GM18517 (cell line): ENCODE results near the gene IMPG2.
"Not testable (repeated sequence)": the region's sequence is repeated elsewhere in the genome, so short reads cannot be mapped to it uniquely, and the experiment has no call there.

Experiments
- ATAC-seq: cut with Tn5 transposase; IDR thresholded peaks from one replicate; pipeline ENCODE4 v1.9.1; 2021; ENCODE audit warnings: mild to moderate bottlenecking, moderate library complexity; ENCODE audit not compliant: unreplicated experiment

Gene IMPG2

GRCh38 chr3:101320475-101320874 lies at the start of gene IMPG2:
Gene IMPG2 (minus strand): TSS chr3:101320575. CDS start chr3:101320372, 203 bp downstream.
- ATAC-seq, result no peak

DNA sequence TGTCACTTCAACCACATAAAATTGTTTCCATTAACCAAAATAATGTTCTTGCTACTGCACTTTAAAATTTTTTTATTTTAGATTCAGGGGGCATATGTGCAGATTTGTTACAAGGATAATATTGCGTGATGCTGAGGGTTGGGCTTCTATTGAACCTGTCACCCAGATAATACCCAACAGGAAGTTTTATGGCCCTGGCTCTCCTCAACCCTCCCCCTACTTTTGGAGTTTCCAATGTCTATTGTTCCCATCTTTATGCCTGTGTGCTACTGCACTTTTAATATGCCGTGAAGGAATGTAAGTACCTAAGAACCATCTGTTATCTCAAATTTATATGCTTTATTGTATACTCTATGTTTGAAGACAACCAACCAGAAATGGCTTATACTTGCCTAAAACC lies 42.0 kb upstream of the IMPG2 start:
- no peak for ATAC-seq

GRCh38 chr3:101351829-101352228 lies 31.5 kb upstream of the IMPG2 start:
- no peak for ATAC-seq

DNA sequence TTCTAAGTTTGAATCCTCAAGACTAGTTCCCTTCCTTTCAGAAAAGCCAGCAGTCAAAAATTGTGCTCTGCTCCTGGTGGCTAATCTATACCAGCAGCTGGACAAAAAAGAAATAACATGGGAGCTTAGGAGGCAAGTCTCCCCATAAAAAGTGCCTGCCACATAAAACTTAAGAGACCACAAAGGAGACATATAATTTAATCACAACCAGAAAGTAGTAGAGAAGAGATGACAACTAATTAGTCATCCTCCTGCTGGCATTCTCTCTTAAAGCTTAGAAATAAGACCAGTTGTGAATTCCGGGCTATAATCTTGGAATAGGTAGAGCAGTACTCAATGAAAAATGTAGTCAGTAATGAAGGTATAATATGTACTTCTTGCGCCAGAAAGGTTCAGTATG lies 20.2 kb upstream of the IMPG2 start:
- no peak for ATAC-seq

- ATAC-seq, result no peak
These were observed 13.5 kb upstream of the IMPG2 start for GRCh38 chr3:101333883-101334282.

GRCh38 chr3:101329016-101329673 lies 8.8 kb upstream of the IMPG2 start:
- ATAC-seq, result no peak

DNA sequence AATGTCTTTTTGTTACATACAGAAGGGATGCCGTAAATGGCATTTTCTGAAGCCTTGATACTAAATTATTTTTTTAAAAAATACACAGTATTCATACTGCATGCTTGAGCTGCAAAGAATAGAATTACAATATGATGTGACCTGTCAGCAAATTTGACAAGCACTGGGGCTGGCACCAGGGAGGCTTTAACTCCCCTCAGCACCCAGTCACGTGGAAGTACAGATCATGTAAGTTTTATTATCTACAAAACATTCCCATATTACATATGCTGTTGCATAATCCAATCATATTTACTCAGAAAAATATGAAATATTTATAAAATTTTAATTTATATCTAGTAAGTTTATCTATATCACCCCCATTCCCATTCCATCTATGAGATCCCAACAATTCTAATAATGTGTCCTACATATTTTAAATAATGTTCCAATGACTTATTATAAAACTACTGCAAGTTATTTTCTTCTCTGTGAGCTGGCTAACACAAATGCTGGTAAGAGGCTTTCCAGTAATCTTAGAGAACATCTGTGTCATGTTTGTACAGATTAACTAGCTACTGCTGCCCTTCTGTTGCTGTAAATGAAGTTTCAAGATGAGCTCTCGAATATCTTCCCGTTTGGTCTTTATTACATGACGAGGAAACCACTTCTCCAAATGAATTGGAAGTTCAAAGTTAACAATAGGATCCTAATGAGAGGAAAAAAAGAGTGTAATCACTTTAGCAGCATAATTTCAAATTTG lies 5.2 kb upstream of the IMPG2 start:
- ATAC-seq, result no peak

DNA sequence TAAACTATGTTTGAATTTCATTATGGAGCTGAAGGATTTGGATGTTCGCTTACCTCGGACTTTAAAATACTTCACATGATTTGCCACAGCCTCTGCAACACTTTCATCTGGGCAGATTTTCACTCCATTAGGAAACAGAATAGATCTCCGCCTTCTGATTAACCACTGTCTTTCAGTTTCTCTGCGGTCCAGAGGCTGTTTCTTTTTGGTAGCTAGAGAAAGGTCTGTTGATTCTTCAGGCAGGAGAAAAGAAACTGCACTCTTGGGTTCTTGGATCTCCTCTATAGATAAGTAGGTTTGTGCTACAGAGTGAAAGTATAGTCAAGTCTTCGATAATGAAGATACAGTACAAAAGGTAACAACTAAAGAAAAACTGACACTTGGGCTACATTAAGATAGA lies 844 bp downstream of the IMPG2 start:
- no peak for ATAC-seq

DNA sequence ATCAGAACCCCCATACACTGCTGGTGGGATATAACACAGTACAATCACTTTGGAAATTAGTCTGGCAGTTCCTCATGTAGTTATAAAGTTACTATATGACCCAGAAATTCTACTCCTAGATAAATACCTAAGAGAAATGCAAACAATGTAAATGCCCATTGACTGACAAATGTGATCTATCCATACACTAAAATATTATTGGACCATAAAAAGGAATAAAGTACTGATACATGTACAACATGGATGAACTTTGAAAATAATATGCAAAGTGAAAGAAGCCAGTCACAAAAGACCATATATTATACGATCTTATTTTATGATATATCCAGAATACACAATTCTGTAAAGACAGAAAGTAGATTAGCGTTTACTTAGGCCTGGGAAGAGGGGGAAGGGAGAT lies 7.8 kb downstream of the IMPG2 start:
- no peak for ATAC-seq

DNA sequence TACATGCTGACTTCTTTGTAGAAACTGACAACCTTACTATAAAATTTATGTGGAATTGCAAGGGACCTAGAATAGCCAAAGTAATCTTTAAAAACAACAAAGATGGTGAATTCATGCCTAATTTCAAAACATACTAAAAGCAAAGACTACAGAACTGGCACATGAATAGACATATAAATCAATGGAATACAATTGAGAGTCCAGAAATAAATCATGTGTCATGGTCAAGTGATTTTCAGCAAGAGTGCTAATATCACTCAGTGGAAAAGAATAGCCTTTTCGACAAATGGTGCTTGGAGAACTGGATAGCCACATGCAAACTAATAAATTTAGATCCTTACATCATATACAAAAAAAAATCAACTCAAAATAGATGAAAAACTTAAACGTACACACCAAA lies 8.7 kb downstream of the IMPG2 start:
- no peak for ATAC-seq

- ATAC-seq, result no peak
These were observed 9.4 kb downstream of the IMPG2 start for GRCh38 chr3:101310978-101311375.

DNA sequence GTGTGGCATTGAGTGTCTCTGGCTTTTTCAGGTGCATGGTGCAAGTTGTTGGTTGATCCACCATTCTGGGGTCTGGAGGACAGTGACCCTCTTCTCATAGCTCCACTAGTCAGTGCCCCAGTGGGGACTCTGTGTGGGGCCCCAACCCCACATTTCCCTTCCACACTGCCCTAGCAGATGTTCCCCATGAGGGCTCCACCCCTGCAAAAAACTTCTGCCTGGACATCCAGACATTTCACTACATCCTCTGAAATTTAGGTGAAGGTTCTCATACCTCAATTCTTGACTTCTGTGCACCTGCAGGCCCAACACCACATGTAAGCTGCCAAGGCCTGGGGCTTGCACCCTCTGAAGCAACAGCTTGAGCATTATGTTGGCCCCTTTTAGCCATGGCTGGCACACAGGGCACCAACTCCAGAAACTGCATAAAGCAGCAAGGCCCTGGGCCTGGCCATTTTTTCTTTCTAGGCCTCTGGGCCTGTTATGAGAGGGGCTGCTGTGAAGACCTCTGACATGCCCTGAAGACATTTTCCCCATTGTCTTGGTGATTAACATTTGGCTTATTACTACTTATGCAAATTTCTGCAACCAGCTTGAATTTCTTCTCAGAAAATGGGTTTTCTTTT lies 12.1 kb downstream of the IMPG2 start:
- not testable (repeated sequence) for ATAC-seq

DNA sequence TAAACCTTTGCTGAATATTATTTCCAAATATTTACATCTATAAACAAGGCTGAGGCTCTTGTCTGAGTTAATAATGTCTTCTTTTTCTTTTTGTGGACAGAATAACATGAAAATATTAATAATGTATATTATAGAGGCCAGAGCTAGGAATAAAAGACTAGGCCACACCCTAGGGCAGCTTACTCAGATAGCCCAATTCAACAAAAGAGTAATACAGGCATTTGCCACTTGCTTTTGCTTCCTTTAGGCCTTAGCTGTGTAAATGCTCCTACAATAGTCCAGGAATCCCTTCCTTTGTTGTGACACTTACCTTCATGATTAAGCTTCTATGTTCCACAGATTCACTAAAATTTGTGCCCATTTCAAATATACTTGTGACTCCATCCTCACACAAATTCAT lies 16.5 kb downstream of the IMPG2 start:
- no peak for ATAC-seq

DNA sequence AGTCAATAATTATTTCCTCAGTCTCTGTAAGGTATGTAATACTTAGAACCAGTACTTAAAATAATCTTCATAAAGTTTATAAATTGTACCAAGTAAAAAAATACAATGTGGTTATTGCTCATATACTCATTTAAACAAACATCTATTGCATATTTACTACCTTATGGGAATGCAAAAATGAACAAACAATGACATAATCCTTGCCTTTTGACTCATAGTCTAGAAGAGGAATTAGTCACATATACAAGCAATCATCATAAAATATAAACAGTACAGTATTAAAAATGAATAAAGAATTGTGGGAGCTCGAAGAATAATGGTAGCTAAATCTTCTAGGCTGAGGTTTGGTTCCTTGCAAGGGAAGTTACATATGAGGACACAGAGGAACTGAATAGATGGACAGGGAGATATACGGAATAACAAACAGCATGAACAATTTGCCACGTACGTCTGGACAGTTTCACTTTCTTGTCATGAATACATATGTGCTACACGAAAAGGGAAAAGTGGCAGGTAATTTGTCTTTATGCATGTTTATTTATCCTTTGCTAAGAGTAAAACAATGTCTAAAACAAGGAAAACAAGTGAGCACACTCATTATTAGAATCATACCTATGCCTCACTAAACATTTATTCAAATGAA lies 17.2 kb downstream of the IMPG2 start:
- no peak for ATAC-seq

DNA sequence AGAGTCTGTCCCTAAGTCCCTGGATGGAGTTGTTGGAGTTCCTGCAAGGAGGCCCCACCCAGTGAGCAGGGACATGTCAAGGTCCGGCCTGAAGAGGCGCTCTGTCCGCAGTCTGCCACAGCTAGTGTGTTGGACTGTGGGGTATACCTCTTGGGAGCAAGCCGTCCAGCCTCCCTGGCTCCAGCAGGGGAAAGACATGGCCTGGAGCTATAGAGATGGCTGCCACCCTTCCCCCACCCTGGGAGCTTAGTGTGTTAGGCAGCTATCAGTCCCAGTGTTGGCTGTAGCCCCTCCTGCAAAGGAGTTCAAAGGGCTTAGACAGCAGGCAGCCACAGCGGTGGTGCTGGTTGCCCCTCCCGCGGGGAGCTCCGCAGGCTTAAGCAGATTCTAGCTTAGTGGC lies 20.3 kb downstream of the IMPG2 start:
- no peak for ATAC-seq

DNA sequence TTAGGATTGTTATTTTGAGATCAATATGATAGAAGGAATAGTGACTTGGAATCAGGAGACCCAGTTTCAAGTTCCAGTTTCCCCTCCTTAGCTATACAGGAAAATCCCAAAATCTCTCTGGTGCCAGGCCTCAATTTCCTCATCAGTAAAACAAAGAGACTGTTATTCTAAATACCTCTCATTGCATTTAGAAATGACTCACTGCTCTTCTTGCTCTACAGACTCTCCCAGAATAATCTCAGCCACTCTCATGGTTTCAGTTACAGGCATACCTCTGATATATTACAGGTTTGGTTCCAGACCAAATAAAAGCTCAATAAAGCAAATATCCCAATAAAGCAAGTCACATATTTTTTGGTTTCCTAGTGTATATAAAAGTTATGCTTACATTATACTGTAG lies 28.3 kb downstream of the IMPG2 start:
- no peak for ATAC-seq

- ATAC-seq, result no peak
These were observed 32.1 kb downstream of the IMPG2 start for GRCh38 chr3:101288294-101288693.

GRCh38 chr3:101284757-101285156 lies 35.6 kb downstream of the IMPG2 start:
- no peak for ATAC-seq

DNA sequence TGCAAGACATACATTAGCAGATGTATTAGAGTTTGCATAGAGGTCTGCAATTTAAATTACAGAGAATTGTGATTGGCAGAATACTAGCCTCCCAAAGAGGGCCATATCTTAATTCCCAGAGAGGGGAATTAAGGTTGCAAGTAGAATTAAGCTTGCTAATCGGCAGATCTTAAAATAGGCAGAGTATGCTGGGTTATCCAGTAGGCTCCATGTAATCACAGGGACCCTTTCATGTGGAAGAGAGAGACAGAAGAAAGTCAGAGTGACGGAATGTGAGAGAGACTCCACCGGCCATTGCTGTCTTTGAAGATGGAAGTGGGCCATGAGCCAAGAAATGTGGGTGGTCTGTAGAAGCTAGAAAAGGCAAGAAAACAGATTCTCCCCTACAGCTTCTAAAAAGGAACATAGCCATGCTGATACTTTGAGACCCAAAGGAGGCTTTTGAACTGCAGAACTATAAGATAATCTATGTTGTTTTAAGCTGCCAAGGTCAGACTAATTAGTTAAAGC lies 38.8 kb downstream of the IMPG2 start:
- no peak for ATAC-seq

DNA sequence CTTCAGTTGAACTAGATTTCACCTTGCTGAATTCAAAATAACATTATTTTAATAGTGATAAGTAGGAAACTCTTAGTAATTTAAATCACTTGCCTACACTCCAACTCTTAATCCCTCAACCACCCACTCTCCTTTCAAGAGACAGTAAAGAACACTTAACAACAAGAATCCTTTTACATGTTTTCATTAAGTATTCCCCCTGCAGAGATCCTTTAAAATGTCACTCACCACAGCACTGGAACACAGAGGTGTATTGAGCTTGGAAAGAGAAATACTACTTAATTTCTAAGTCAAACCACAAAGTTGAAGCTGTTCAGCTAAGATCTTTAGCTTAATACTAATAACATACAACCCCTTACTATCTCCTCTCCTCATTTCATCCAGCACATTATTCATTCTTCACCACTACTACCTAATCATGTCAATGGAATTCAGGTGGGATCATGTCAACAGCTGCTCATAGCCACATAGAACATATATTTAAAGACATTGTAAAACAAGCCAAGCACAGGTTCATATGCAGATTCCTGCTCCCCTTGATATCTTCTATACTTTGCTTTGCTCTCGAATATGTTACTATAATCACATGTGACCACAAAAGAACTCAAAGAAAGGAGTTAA lies 40.5 kb downstream of the IMPG2 start:
- ATAC-seq, result no peak

DNA sequence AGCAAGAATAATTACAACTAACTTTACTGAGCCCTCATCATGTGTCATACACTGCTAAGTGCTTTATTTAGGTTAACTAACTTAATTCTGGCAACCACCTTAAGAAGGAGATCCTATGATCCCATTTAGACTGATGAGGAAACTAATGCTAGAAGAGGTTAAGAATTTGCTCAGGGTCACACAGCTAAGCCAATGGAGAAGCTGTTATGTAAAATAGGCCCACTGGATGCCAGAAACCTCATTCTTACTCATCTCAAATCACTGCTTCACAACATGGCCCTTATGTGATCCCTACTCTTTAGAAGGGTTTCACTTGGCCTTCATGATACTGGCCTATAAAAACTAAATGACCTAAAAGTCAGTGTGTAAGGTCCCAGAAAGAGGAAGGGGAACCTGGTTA lies 41.2 kb downstream of the IMPG2 start:
- ATAC-seq, result no peak
